Middle frontal gyrus (tissue), 1 donor: Measurements from ENCODE around the gene HIBADH.

Experiments used
- DNase-seq: peaks from one replicate; pipeline ENCODE4 v3.0.0-alpha.2; 2015; ENCODE audit warnings: low spot score; ENCODE audit errors: extremely low spot score

The HIBADH gene

GRCh38 chr7:27636326-27637006, 26.2 kb downstream of the HIBADH start:
- DNase-seq: no peak

- no peak for DNase-seq
Observed at GRCh38 chr7:27635728-27636127, 27.0 kb downstream of the HIBADH start.

- no peak for DNase-seq
Observed at GRCh38 chr7:27634671-27635493, 27.8 kb downstream of the HIBADH start.

- DNase-seq: no peak
Observed at GRCh38 chr7:27633062-27633461, 29.6 kb downstream of the HIBADH start.

GRCh38 chr7:27631391-27631790, 31.3 kb downstream of the HIBADH start:
- DNase-seq: no peak

GRCh38 chr7:27627146-27627545, 35.5 kb downstream of the HIBADH start:
- DNase-seq: no peak

GRCh38 chr7:27619492-27619891, 43.2 kb downstream of the HIBADH start:
- DNase-seq: no peak

GRCh38 chr7:27617651-27618381, 44.9 kb downstream of the HIBADH start:
- DNase-seq: no peak

GRCh38 chr7:27616914-27617548, 45.7 kb downstream of the HIBADH start:
- DNase-seq: no peak

- no peak for DNase-seq
Observed at GRCh38 chr7:27616186-27616491, 46.5 kb downstream of the HIBADH start.

GRCh38 chr7:27615420-27616185, 47.1 kb downstream of the HIBADH start:
- no peak for DNase-seq

GRCh38 chr7:27614095-27614494, 48.6 kb downstream of the HIBADH start:
- DNase-seq: no peak

GRCh38 chr7:27611059-27611458, 51.6 kb downstream of the HIBADH start:
- no peak for DNase-seq

- no peak for DNase-seq
Observed at GRCh38 chr7:27608776-27609495, 53.7 kb downstream of the HIBADH start.

GRCh38 chr7:27607210-27607606, 55.5 kb downstream of the HIBADH start:
- DNase-seq: no peak

GRCh38 chr7:27606270-27607209, 56.1 kb downstream of the HIBADH start:
- no peak for DNase-seq

- no peak for DNase-seq
Observed at GRCh38 chr7:27605689-27606269, 56.9 kb downstream of the HIBADH start.

GRCh38 chr7:27605283-27605682, 57.4 kb downstream of the HIBADH start:
- DNase-seq: no peak

GRCh38 chr7:27603813-27604212, 58.9 kb downstream of the HIBADH start:
- no peak for DNase-seq
